Measurements from ENCODE around the gene SEC14L6.

- TF ChIP-seq EZH2 (IDR thresholded peaks at IDR 0.05; ENCODE audit: insufficient read depth, poor library complexity, severe bottlenecking), result no peak
- TF ChIP-seq EZH2phosphoT487 (IDR thresholded peaks at IDR 0.05; ENCODE audit: insufficient read depth, low read depth), result no peak
Observed at GRCh38 chr22:30507670-30508069, 38.9 kb downstream of the SEC14L6 start.
